GM08714 (cell line): ENCODE measurements around the gene IQSEC1.

Experiments
- H3K4me3 ChIP-seq: fragments of 200-500 bp; sonication (Bioruptor generic); 2 replicates; pipeline ENCODE4 v1.5.1; 2014; ENCODE audit warnings: mild to moderate bottlenecking, low read length, inconsistent platforms
- ZNF274 ChIP-seq: IDR thresholded peaks from 2 replicates; pipeline ENCODE4 v1.6.1; 2012; ENCODE audit warnings: mild to moderate bottlenecking, low read depth, low read length

The IQSEC1 gene

GRCh38 chr3:12979947-12980487 is 93.2 kb downstream of the IQSEC1 start:
- no peak for TF ChIP-seq ZNF274
- no peak overlapping the region for H3K4me3 ChIP-seq

- TF ChIP-seq ZNF274, result no peak
- no peak overlapping the region for H3K4me3 ChIP-seq
Observed at GRCh38 chr3:12979151-12979946, 93.9 kb downstream of the IQSEC1 start.

GRCh38 chr3:12978682-12979081 is 94.5 kb downstream of the IQSEC1 start:
- H3K4me3 ChIP-seq, result no peak overlapping the region
- no peak for TF ChIP-seq ZNF274

GRCh38 chr3:12977117-12977808 is 96.0 kb downstream of the IQSEC1 start:
- H3K4me3 ChIP-seq, result no peak overlapping the region
- TF ChIP-seq ZNF274, result no peak

GRCh38 chr3:12975748-12976522 is 97.3 kb downstream of the IQSEC1 start:
- TF ChIP-seq ZNF274, result no peak
- H3K4me3 ChIP-seq, result no peak overlapping the region

- no peak overlapping the region for H3K4me3 ChIP-seq
- no peak for TF ChIP-seq ZNF274
Observed at GRCh38 chr3:12974819-12975218, 98.4 kb downstream of the IQSEC1 start.

- TF ChIP-seq ZNF274, result no peak
- H3K4me3 ChIP-seq, result no peak overlapping the region
Observed at GRCh38 chr3:12974334-12974733, 98.9 kb downstream of the IQSEC1 start.

- H3K4me3 ChIP-seq, result no peak overlapping the region
- TF ChIP-seq ZNF274, result no peak
Observed at GRCh38 chr3:12973827-12974226, 99.4 kb downstream of the IQSEC1 start.

- TF ChIP-seq ZNF274, result no peak
Observed at GRCh38 chr3:12972781-12973702, 100.2 kb downstream of the IQSEC1 start.

GRCh38 chr3:12972043-12972442 is 101.2 kb downstream of the IQSEC1 start:
- no peak overlapping the region for H3K4me3 ChIP-seq
- no peak for TF ChIP-seq ZNF274

More at GRCh38 chr3:12972781-12973702, 100.2 kb downstream of the IQSEC1 start:
- no peak overlapping the region for H3K4me3 ChIP-seq

GRCh38 chr3:12970684-12971083 is 102.5 kb downstream of the IQSEC1 start:
- TF ChIP-seq ZNF274, result no peak
- no peak overlapping the region for H3K4me3 ChIP-seq

- no peak for TF ChIP-seq ZNF274
- no peak overlapping the region for H3K4me3 ChIP-seq
Observed at GRCh38 chr3:12969486-12969885, 103.7 kb downstream of the IQSEC1 start.

GRCh38 chr3:12968541-12968940 is 104.7 kb downstream of the IQSEC1 start:
- TF ChIP-seq ZNF274, result no peak
- no peak overlapping the region for H3K4me3 ChIP-seq
